IMR-90 (cell line): ENCODE results near the gene GRID1. TPM values are rescaled to one million over a fixed set of nuclear protein-coding genes. Genes with fewer than 3 reads are reported as not detected.

Experiments
- ATAC-seq: fragments of 200-7000 bp; cut with Tn5 transposase; 2 replicates; pipeline ENCODE4 v1.9.1; 2020; ENCODE audit warnings: low read depth, mild to moderate bottlenecking, moderate library complexity
- BruUV-seq: library from RNA; stranded (reverse); fragments of 400-500 nt; replicated peaks from 2 replicates; lab custom pipeline; 2021; lab: Mats Ljungman, UMichigan
- CTCF ChIA-PET: fragments of 300-600 bp; formaldehyde crosslinking; extraction: SDS; loops from one replicate; lab custom pipeline; 2021; ENCODE audit warnings: antibody characterized with exemption; lab: Yijun Ruan, JAX
- POLR2A ChIA-PET: fragments of 300-600 bp; sonication (Branson Sonifier 250); formaldehyde crosslinking; loops from one replicate; lab custom pipeline; 2022; ENCODE audit warnings: antibody characterized with exemption; ENCODE audit not compliant: unreplicated experiment; lab: Charles Lee
- DNase-seq: peaks from one replicate; pipeline ENCODE4 v3.0.0; 2013
- H2AFZ ChIP-seq: replicated peaks from 2 replicates; pipeline ENCODE3; 2013; ENCODE audit warnings: low read length, mild to moderate bottlenecking; ENCODE audit not compliant: poor library complexity
- H2AK5ac ChIP-seq: 2 replicates; pipeline ENCODE4 v1.6.1; 2013; ENCODE audit warnings: low read depth, low read length, inconsistent platforms
- H2AK9ac ChIP-seq: replicated peaks from 2 replicates; pipeline ENCODE3; 2013; ENCODE audit warnings: mild to moderate bottlenecking, low read depth, low read length, moderate library complexity; ENCODE audit not compliant: poor library complexity
- H2BK120ac ChIP-seq: 2 replicates; pipeline ENCODE4 v1.6.1; 2013; ENCODE audit warnings: low read depth, low read length, inconsistent platforms
- H2BK15ac ChIP-seq: 3 replicates; pipeline ENCODE4 v1.6.1; 2013; ENCODE audit warnings: low read depth, low read length, inconsistent platforms
- H2BK20ac ChIP-seq: 2 replicates; pipeline ENCODE4 v1.6.1; 2013; ENCODE audit warnings: low read depth, mild to moderate bottlenecking, inconsistent platforms, low read length, moderate library complexity
- H2BK5ac ChIP-seq: 2 replicates; pipeline ENCODE4 v1.6.1; 2013; ENCODE audit warnings: mild to moderate bottlenecking, low read depth, low read length, inconsistent platforms; ENCODE audit not compliant: poor library complexity, severe bottlenecking
- H3K14ac ChIP-seq: replicated peaks from 2 replicates; pipeline ENCODE4 v1.6.1; 2013; ENCODE audit warnings: low read depth, low read length, inconsistent platforms
- H3K18ac ChIP-seq: 2 replicates; pipeline ENCODE4 v1.6.1; 2013; ENCODE audit warnings: low read depth, low read length, control low read depth
- H3K23ac ChIP-seq: 2 replicates; pipeline ENCODE4 v1.6.1; 2013; ENCODE audit warnings: low read depth, low read length, inconsistent platforms
- H3K27ac ChIP-seq: 2 replicates; pipeline ENCODE4 v1.5.1; 2013; ENCODE audit warnings: mild to moderate bottlenecking, control low read depth, low read length; ENCODE audit not compliant: insufficient read depth
- H3K27me3 ChIP-seq: 2 replicates; pipeline ENCODE4 v1.6.1; 2013; ENCODE audit warnings: low read length; ENCODE audit not compliant: control insufficient read depth, insufficient read depth
- H3K36me3 ChIP-seq: 2 replicates; pipeline ENCODE4 v1.6.1; 2013; ENCODE audit warnings: low read length, mixed read lengths; ENCODE audit not compliant: control insufficient read depth, insufficient read depth
- H3K4ac ChIP-seq: 2 replicates; pipeline ENCODE4 v1.6.1; 2013; ENCODE audit warnings: low read depth, low read length, inconsistent platforms
- H3K4me1 ChIP-seq: 2 replicates; pipeline ENCODE4 v1.6.1; 2013; ENCODE audit warnings: low read length, mixed read lengths; ENCODE audit not compliant: control insufficient read depth, insufficient read depth
- H3K4me2 ChIP-seq: 2 replicates; pipeline ENCODE4 v1.6.1; 2013; ENCODE audit warnings: low read depth, mild to moderate bottlenecking, control low read depth, low read length, moderate library complexity
- H3K4me3 ChIP-seq: 2 replicates; pipeline ENCODE4 v1.5.1; 2013; ENCODE audit warnings: low read depth, mild to moderate bottlenecking, control low read depth, low read length, moderate library complexity; ENCODE audit not compliant: insufficient read depth
- H3K56ac ChIP-seq: 2 replicates; pipeline ENCODE4 v1.6.1; 2013; ENCODE audit warnings: low read length, inconsistent platforms; ENCODE audit not compliant: insufficient read depth; ENCODE audit errors: extremely low read depth
- H3K79me1 ChIP-seq, 2 experiments: 2 replicates each; pipeline ENCODE4 v1.6.1; 2013; ENCODE audit warnings: low read length in 2 of 2, inconsistent platforms in 1 of 2, low read depth in 1 of 2
- H3K9ac ChIP-seq: 2 replicates; pipeline ENCODE4 v1.6.1; 2013; ENCODE audit warnings: low read depth, low read length, control low read depth
- H3K9me1 ChIP-seq: 2 replicates; pipeline ENCODE4 v1.6.1; 2013; ENCODE audit warnings: low read length, inconsistent platforms; ENCODE audit not compliant: insufficient read depth
- H3K9me3 ChIP-seq: 2 replicates; pipeline ENCODE4 v1.6.1; 2013; ENCODE audit warnings: low read length; ENCODE audit not compliant: control insufficient read depth, insufficient read depth
- H4K20me1 ChIP-seq: 2 replicates; pipeline ENCODE4 v1.6.1; 2013; ENCODE audit warnings: low read length, inconsistent platforms; ENCODE audit not compliant: insufficient read depth
- H4K5ac ChIP-seq: 2 replicates; pipeline ENCODE4 v1.6.1; 2013; ENCODE audit warnings: mild to moderate bottlenecking, low read depth, low read length, control low read depth
- H4K8ac ChIP-seq, 2 experiments: 2 replicates each; pipeline ENCODE4 v1.6.1; 2013; ENCODE audit warnings: low read depth in 2 of 2, low read length in 2 of 2, control low read depth in 1 of 2, inconsistent platforms in 1 of 2
- H4K91ac ChIP-seq: 2 replicates; pipeline ENCODE4 v1.6.1; 2013; ENCODE audit warnings: low read depth, low read length, inconsistent platforms; ENCODE audit not compliant: insufficient read depth
- MAZ ChIP-seq: IDR thresholded peaks from 2 replicates; pipeline ENCODE4 v1.6.1; 2012; ENCODE audit warnings: low read depth, mild to moderate bottlenecking, low read length, improper control_type of control experiment, moderate library complexity, borderline replicate concordance
- POLR2A ChIP-seq: IDR thresholded peaks from 2 replicates; pipeline ENCODE4 v1.6.1; 2012; ENCODE audit warnings: mild to moderate bottlenecking, low read depth, low read length
- RAD21 ChIP-seq: IDR thresholded peaks from 2 replicates; pipeline ENCODE4 v1.6.1; 2012; ENCODE audit warnings: low read length, improper control_type of control experiment
- RFX5 ChIP-seq: IDR thresholded peaks from 2 replicates; pipeline ENCODE4 v1.8.0; 2012; ENCODE audit warnings: low read depth, mild to moderate bottlenecking, low read length, moderate library complexity
- USF2 ChIP-seq: fragments of 150-350 bp; IDR thresholded peaks from 2 replicates; pipeline ENCODE4 v1.6.1; 2017; ENCODE audit warnings: mild to moderate bottlenecking, antibody characterized with exemption, low read length, low read depth
- WGBS, 2 experiments: methylation state at CpG; one replicate each; pipeline versions ENCODE4 v1.1.5 to v1.1.7; 2013; ENCODE audit warnings: missing lambda C conversion rate in 2 of 2; ENCODE audit not compliant: insufficient read length in 1 of 2; ENCODE audit errors: extremely low coverage in 2 of 2; 5-methylcytosine and 5-hydroxymethylcytosine counted together
- dilution Hi-C: fragments of 300-500 bp; cut with HindIII; formaldehyde crosslinking; loops from one replicate; pipeline ENCODE4 v1.14.3; 2018; ENCODE audit warnings: low sequenced_read_pairs; ENCODE audit not compliant: unreplicated experiment
- in situ Hi-C: fragments of 300-500 bp; cut with MboI; formaldehyde crosslinking; loops from 3 replicates; pipeline ENCODE4 v1.14.3; 2019; ENCODE audit warnings: low sequenced_read_pairs, inconsistent platforms, mixed read lengths
- intact Hi-C: fragments of 100-400 bp; cut with micrococcal nuclease; formaldehyde crosslinking; loops from 2 replicates; pipeline ENCODE4 v1.10.0; 2022
- polyA plus RNA-seq, 3 experiments: library from polyadenylated mRNA; depleted of rRNA; stranded (reverse); fragments of >200 nt; gene quantifications; 2 replicates each; pipeline ENCODE4 v1.2.3, GENCODE V29; 2012; ENCODE audit warnings: low replicate concordance in 1 of 3
- total RNA-seq: library from RNA; depleted of rRNA; stranded (reverse); fragments of >200 nt; gene quantifications from 2 replicates; pipeline ENCODE4 v1.2.3, GENCODE V29; 2012

Gene GRID1
- total and polyA plus RNA-seq, 2 of the 4 experiments (the other 2 are of a cell fraction) = not detected

DNA sequence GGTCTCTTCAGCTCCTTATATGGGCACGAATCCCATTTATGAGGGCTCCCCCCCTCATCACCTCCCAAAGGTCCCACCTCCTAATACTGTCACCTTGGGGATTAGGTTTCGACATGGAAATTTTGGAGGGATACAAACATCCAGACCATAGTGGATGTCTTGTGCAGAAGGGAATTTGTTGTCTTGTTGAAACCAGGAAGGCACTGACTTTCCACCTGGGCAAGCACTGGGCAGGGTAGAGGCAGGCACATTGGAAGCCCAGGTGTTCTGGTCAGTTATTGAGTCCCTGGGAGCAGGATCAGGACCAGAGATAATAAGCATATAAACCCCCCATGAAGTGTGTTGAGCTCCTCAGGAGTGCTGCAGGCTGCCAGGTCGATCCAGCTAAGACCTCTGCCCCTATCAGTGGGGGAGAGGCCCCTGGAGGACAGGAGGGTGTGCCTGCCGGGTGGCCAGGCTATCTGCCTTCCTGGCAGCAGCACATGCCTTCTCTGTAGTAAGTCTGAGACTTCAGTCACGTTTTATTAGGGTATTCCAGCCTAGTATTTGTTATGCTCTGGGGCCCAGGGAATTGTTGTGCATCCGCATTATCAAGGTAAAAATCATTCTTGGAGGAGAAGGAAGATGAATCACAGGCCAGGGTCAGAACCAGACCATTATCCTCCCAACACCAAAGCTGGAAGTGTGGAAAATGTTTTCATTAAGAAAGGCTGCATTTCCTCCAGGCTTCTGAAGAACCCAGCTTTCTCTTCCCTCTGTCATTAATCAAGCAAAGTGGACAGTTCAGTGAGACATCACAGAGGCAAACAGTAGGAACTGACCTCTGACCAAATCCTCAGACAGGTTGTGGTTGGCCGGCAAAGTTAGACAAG, 503.1 kb downstream of the GRID1 start:
- H3K27ac ChIP-seq = no peak overlapping the region
- no peaks in the 10 kb centered on the region for H3K9me1 ChIP-seq
- H3K14ac ChIP-seq = no peak overlapping the region
- 17% methylated on average over 1 of the region's 7 CpGs; no CpG with 5 or more reads in 1 of the 2 experiments for WGBS, 2 experiments
- no peak overlapping the region for H2BK20ac ChIP-seq
- H3K4me1 ChIP-seq = no peaks in the 10 kb centered on the region
- BruUV-seq = no TSS peak
- peaks cover 39% of the 10 kb centered on the region for H3K9me3 ChIP-seq
- TF ChIP-seq USF2 (no peak), RFX5 (no peak), MAZ (no peak), POLR2A (no peak), RAD21 (no peak)
- no peak overlapping the region for H3K4me3 ChIP-seq
- dilution Hi-C loops (no loop called here), intact Hi-C loops (no loop called here), in situ Hi-C loops (no loop called here)
- DNase-seq (no peak), ATAC-seq (no peak)
- no peak overlapping the region for H2BK5ac ChIP-seq
- no peaks in the 10 kb centered on the region for H4K20me1 ChIP-seq
- no peak overlapping the region for H4K8ac ChIP-seq
- H4K5ac ChIP-seq = no peak overlapping the region
- no peak overlapping the region for H3K18ac ChIP-seq
- H2AK9ac ChIP-seq = no peak overlapping the region
- no peaks in the 10 kb centered on the region for H3K79me1 ChIP-seq
- H3K4me2 ChIP-seq = no peak overlapping the region
- H3K27me3 ChIP-seq = no peaks in the 10 kb centered on the region
- H2BK15ac ChIP-seq = no peak overlapping the region
- no peak overlapping the region for H3K9ac ChIP-seq
- no peak overlapping the region for H3K4ac ChIP-seq
- H3K36me3 ChIP-seq = no peaks in the 10 kb centered on the region
- no peak overlapping the region for H3K23ac ChIP-seq
- no peak overlapping the region for H4K91ac ChIP-seq
- H3K56ac ChIP-seq = no peak overlapping the region
- ChIA-PET CTCF (no interaction called here), POLR2A (no interaction called here)
- H2AK5ac ChIP-seq = no peak overlapping the region
- H2BK120ac ChIP-seq = no peak overlapping the region
- H2AFZ ChIP-seq = no peak overlapping the region
